Adrenal gland (tissue), 12 donors: ENCODE data around the gene UVSSA. TPM values are rescaled to one million over a fixed set of nuclear protein-coding genes. Genes with fewer than 3 reads are reported as not detected.

Source experiments
- DNase-seq, 7 donors: peaks; one replicate each; pipeline ENCODE4 v3.0.0-alpha.2; 2019 to 2020
- H3K27ac ChIP-seq, 5 donors: fragments of 200-600 bp; sonication (generic) in 4 of 5; 1 replicate in 3 of 5; 2 replicates in 2 of 5; pipeline versions ENCODE4 v1.5.1 to v1.8.0; 2016 to 2020; ENCODE audit warnings: mild to moderate bottlenecking in 1 of 5
- H3K27me3 ChIP-seq: fragments of 200-600 bp; 2 replicates; pipeline ENCODE4 v1.8.0; 2021
- H3K36me3 ChIP-seq, 2 donors: fragments of 200-600 bp; replicated peaks in 1 of 2; 1 replicate in 1 of 2; 2 replicates in 1 of 2; pipeline versions ENCODE4 v1.5.1 to v1.8.0; 2018 to 2022
- H3K4me1 ChIP-seq, 2 donors: fragments of 200-600 bp; replicated peaks in 1 of 2; 1 replicate in 1 of 2; 2 replicates in 1 of 2; pipeline versions ENCODE4 v1.5.1 to v1.8.0; 2018 to 2021
- H3K4me3 ChIP-seq, 4 donors: fragments of 200-600 bp; sonication (generic) in 3 of 4; one replicate each; pipeline ENCODE4 v1.5.1; 2016 to 2018
- H3K9me3 ChIP-seq, 3 donors: fragments of 200-600 bp; sonication (generic) in 1 of 3; replicated peaks in 1 of 3; 1 replicate in 2 of 3; 2 replicates in 1 of 3; pipeline versions ENCODE4 v1.5.1 to v1.8.0; 2016 to 2021
- CTCF ChIP-seq, 6 experiments: fragments of 450-650 bp in 4 of 6; fragments of 200-600 bp in 2 of 6; sonication (generic) in 1 of 6; IDR thresholded peaks; 1 replicate in 5 of 6; 2 replicates in 1 of 6; pipeline versions ENCODE4 v1.5.1 to v1.8.0; 2016 to 2021; ENCODE audit warnings: antibody characterized with exemption in 6 of 6, mild to moderate bottlenecking in 2 of 6, moderate library complexity in 1 of 6
- POLR2A ChIP-seq, 2 donors: fragments of 450-650 bp; IDR thresholded peaks; one replicate each; pipeline ENCODE4 v1.6.1; 2017; ENCODE audit warnings: antibody characterized with exemption in 2 of 2, mild to moderate bottlenecking in 2 of 2, moderate library complexity in 1 of 2
- WGBS, 4 donors: extraction: QIAGEN DNeasy Blood & Tissue Kit in 2 of 4; methylation state at CpG; one replicate each; pipeline versions ENCODE4 v1.1.5 to v1.1.7; 2013 to 2017; 5-methylcytosine and 5-hydroxymethylcytosine counted together
- intact Hi-C, 2 donors: fragments of 100-400 bp; cut with DNase I; formaldehyde crosslinking; loops; one replicate each; pipeline versions ENCODE4 v1.14.1 to v1.15.0; 2022 to 2023
- polyA plus RNA-seq, 3 donors: library from polyadenylated mRNA; stranded (reverse); fragments of 200-250 nt in 2 of 3; fragments of 350-450 nt in 1 of 3; fragmentation: Illumina TruSeq in 1 of 3; extraction: RNeasy Lipid Tissue Mini Kit (QIAGEN cat#74804) in 1 of 3; gene quantifications; one replicate each; pipeline ENCODE4 v1.2.3, GENCODE V29; 2013 to 2014
- total RNA-seq, 9 donors: library from RNA; depleted of rRNA in 4 of 9; stranded (reverse); fragments of >200 nt in 4 of 9; fragments of 120-200 nt in 1 of 9; fragmentation: NEBNext Ultra II Directional in 1 of 9; extraction: Animal tissue kit (Norgen Biotek cat#: 25700) in 1 of 9; gene quantifications; one replicate each; pipeline versions ENCODE4 v1.1.0 to v1.2.4, GENCODE V29; 2013 to 2023
- donor health status: healthy with polysubstance abuse.
- donor health status: Bipolar disorder and iron deficiency.
- donor health status: DM: yes; HTN: yes; CAD: no.
- donor health status: DM: no; HTN: no; CAD: no.
- donor health status: DM: no; HTN: no; CAD: no.
- donor health status: DM: yes; HTN: yes; CAD: no.

The UVSSA gene
- total and polyA plus RNA-seq, 12 donors: 2.9 to 37.4 (median 17.5) TPM

GRCh38 chr4:1342003-1342402 is 5.0 kb upstream of the UVSSA start:
- Histone ChIP-seq H3K9me3 (no peaks in the 10 kb centered on the region), H3K27me3 (no peaks in the 10 kb centered on the region), H3K27ac (no peak overlapping the region), H3K4me3 (no peak overlapping the region), H3K36me3 (peaks cover 0 to 46% of the 10 kb centered on the region in 2 donors), H3K4me1 (peaks cover 0 to 11% of the 10 kb centered on the region in 2 donors)
- DNase-seq: no peak
- intact Hi-C loops: loop anchor here in 1 of 2 donors (10.0 kb wide), 1 partner anchor 47 kb away; no protein-coding TSS in a partner anchor
- no peak for TF ChIP-seq CTCF (IDR thresholded peaks at IDR 0.05)
- no peak for TF ChIP-seq POLR2A (IDR thresholded peaks at IDR 0.05)
- 92 to 100% (median 97%) methylated on average over 1 of the region's 1 CpG for WGBS, 4 donors

- 69 to 88% (median 83%) methylated on average over 9 to 12 of the region's 12 CpGs for WGBS, 4 donors
- no peaks in the 10 kb centered on the region for H3K9me3 ChIP-seq
- no peak overlapping the region for H3K4me3 ChIP-seq
- intact Hi-C loops: loop anchor here (5.0 to 10.0 kb wide), 2 partner anchors 50 to 52 kb away; no protein-coding TSS in a partner anchor
- peaks cover 0 to 23% of the 10 kb centered on the region in 2 donors for H3K36me3 ChIP-seq
- TF ChIP-seq POLR2A (IDR thresholded peaks at IDR 0.05) (no peak), CTCF (IDR thresholded peaks at IDR 0.05) (no peak)
- DNase-seq: no peak
- H3K27me3 ChIP-seq: no peaks in the 10 kb centered on the region
- H3K4me1 ChIP-seq: peaks cover 7 to 22% of the 10 kb centered on the region in 2 donors
- H3K27ac ChIP-seq: no peak overlapping the region
Observed at GRCh38 chr4:1344696-1345095, 2.3 kb upstream of the UVSSA start.

- peak in 1 of 2 donors; percentile 17 for TF ChIP-seq POLR2A (IDR thresholded peaks at IDR 0.05)
- peak in 2 of 6 experiments; percentile 8 to 28 for TF ChIP-seq CTCF (IDR thresholded peaks at IDR 0.05)
- 0 to 1% (median 1%) methylated on average over 10 to 76 of the region's 76 CpGs for WGBS, 4 donors
Observed at GRCh38 chr4:1345903-1346780, 866 bp upstream of the UVSSA start.

GRCh38 chr4:1347410-1347864 is 429 bp downstream of the UVSSA start:
- H3K27me3 ChIP-seq: no peaks in the 10 kb centered on the region
- peaks cover 0 to 9% of the 10 kb centered on the region in 2 donors for H3K36me3 ChIP-seq
- TF ChIP-seq POLR2A (IDR thresholded peaks at IDR 0.05) (peak; percentile 3 to 91), CTCF (IDR thresholded peaks at IDR 0.05) (peak in 1 of 6 experiments; percentile 19)
- WGBS, 4 donors: 0 to 1% (median 0%) methylated on average over 7 to 40 of the region's 43 CpGs
- peak overlapping the region; percentile 95 to 100 (median 98) for H3K27ac ChIP-seq
- H3K4me1 ChIP-seq: peaks cover 7 to 22% of the 10 kb centered on the region in 2 donors
- intact Hi-C loops: loop anchor here (5.0 to 10.0 kb wide), 2 partner anchors 53 to 55 kb away; no protein-coding TSS in a partner anchor
- peak; percentile 79 to 93 (median 91) for DNase-seq
- no peaks in the 10 kb centered on the region for H3K9me3 ChIP-seq
- peak overlapping the region in 2 of 4 donors; percentile 21 to 88 for H3K4me3 ChIP-seq

More at GRCh38 chr4:1345903-1346780, 866 bp upstream of the UVSSA start:
- Histone ChIP-seq H3K36me3 (peaks cover 0 to 14% of the 10 kb centered on the region in 2 donors), H3K4me1 (peaks cover 7 to 22% of the 10 kb centered on the region in 2 donors), H3K9me3 (no peaks in the 10 kb centered on the region), H3K27ac (peak overlapping the region; percentile 65 to 100 (median 93)), H3K27me3 (no peaks in the 10 kb centered on the region), H3K4me3 (peak overlapping the region; percentile 59 to 88 (median 73))
- peak; percentile 49 to 82 (median 61) for DNase-seq
- intact Hi-C loops: loop anchor here (5.0 to 10.0 kb wide), 2 partner anchors 51 to 54 kb away; no protein-coding TSS in a partner anchor
